Uterus (tissue), 2 donors: ENCODE results near the gene SECTM1.

ENCODE experiments used
- CTCF ChIP-seq, 4 experiments: fragments of 200-600 bp in 2 of 4; fragments of 450-650 bp in 2 of 4; sonication (generic) in 2 of 4; IDR thresholded peaks; one replicate each; pipeline ENCODE4 v1.5.1; 2016 to 2019; ENCODE audit warnings: antibody characterized with exemption in 4 of 4, mild to moderate bottlenecking in 2 of 4, moderate library complexity in 1 of 4
- POLR2A ChIP-seq, 2 donors: fragments of 450-650 bp; IDR thresholded peaks; one replicate each; pipeline ENCODE4 v1.6.1; 2016; ENCODE audit warnings: antibody characterized with exemption in 2 of 2, mild to moderate bottlenecking in 1 of 2, moderate library complexity in 1 of 2

GRCh38 chr17:82280537-82280936 lies 53.0 kb downstream of the SECTM1 start:
- TF ChIP-seq POLR2A (IDR thresholded peaks at IDR 0.05) (no peak), CTCF (IDR thresholded peaks at IDR 0.05) (no peak)
